Measurements from ENCODE around the gene ADAM19. TPM values are rescaled to one million over a fixed set of nuclear protein-coding genes. Genes with fewer than 3 reads are reported as not detected.

Gene ADAM19
- total RNA-seq, 1 donor from 2014 or later, result 232 TPM

DNA sequence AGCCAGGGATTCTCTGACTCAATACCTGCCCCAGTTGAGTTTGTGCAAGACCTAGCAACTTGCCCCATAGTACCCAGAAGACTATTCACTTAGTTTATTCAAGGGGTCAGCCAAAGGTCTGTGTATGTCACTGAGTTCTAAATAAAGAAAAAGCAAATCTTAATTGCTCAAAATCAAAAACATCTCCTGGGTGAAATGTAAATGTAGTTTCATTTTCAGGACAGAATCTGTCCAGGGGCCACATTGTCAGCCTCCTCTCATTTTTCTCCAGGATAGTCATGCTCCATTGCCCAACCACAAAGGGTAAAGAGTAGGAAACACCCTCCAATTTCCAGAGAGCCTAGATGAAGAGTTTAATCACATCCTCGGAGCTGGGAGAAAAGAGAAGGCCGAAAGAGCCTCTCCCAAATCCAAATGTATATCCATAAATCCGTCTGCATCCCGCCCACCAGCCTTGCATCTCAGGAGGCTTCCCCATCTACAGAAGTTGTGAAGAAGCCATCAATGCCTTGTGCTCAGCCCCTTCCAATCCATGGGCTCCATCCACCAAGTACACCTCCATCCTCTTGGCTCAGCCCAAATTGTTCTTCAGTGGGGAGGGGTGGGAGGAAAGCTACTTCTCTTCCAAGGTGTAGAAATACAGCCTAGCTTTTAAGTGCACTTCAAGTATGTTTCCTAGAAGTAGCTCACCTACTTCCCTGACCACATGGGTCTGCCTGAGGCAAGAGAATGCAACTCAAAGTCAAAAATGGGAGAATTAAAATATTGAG, 26.9 kb downstream of the ADAM19 start:
- Mint-ChIP-seq H3K4me3 (peak overlapping the region; percentile 76), H3K36me3 (ENCODE audit: low read depth) (peaks cover 81% of the 10 kb centered on the region), H3K4me1 (peaks cover 86% of the 10 kb centered on the region), H3K9me3 (peaks cover 7% of the 10 kb centered on the region), H3K27me3 (no peaks in the 10 kb centered on the region), H3K27ac (peak overlapping the region; percentile 97)
- intact Hi-C loops (cut with micrococcal nuclease), result loop anchor here (1.0 kb wide), 1 partner anchor 8 kb away; no protein-coding TSS in a partner anchor
- DNase-seq, result no peak

DNA sequence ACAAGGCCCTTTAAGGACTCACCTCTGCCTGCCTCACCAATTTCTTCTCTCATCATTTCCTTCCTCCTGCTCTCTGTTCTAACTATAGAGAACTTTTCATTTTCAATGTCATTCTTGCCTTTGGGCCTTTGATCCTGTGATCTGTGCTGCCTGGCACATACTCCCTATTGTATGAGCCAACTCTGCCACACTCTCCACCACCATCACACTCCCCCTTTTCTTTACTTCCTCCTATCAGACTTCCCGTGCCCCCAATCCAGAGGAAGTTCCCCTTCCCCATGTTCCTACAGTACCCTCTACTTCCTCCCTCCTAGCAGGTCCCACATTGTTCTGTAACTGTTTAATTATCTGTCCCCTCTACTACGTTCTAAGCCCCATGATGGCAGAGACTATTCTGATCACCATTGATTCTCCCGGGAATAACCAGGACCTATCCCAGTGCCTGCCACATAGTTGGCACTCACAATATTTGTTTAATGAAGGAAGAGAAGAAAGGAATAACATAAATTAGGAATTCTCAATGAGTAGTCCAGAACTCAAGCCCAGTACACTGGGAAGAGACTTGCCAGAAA, 27.5 kb downstream of the ADAM19 start:
- Mint-ChIP-seq H3K27me3 (no peaks in the 10 kb centered on the region), H3K4me3 (peak overlapping the region; percentile 76), H3K4me1 (peaks cover 92% of the 10 kb centered on the region), H3K9me3 (peaks cover 7% of the 10 kb centered on the region), H3K36me3 (ENCODE audit: low read depth) (peaks cover 83% of the 10 kb centered on the region), H3K27ac (peak overlapping the region; percentile 97)
- DNase-seq, result no peak
- intact Hi-C loops (cut with micrococcal nuclease), result loop anchor here (1.0 kb wide), 1 partner anchor 8 kb away; no protein-coding TSS in a partner anchor

- Mint-ChIP-seq H3K27me3 (no peaks in the 10 kb centered on the region), H3K4me3 (peak overlapping the region; percentile 76), H3K27ac (peak overlapping the region; percentile 97), H3K4me1 (peaks cover 94% of the 10 kb centered on the region), H3K9me3 (peaks cover 7% of the 10 kb centered on the region), H3K36me3 (ENCODE audit: low read depth) (peaks cover 75% of the 10 kb centered on the region)
- intact Hi-C loops (cut with micrococcal nuclease), result no loop called here
- no peak for DNase-seq
Observed at GRCh38 chr5:157546456-157547100, 29.0 kb downstream of the ADAM19 start.

- Mint-ChIP-seq H3K27ac (peak overlapping the region; percentile 97), H3K4me1 (peaks cover 97% of the 10 kb centered on the region), H3K36me3 (ENCODE audit: low read depth) (peaks cover 67% of the 10 kb centered on the region), H3K9me3 (peaks cover 7% of the 10 kb centered on the region), H3K4me3 (peak overlapping the region; percentile 76), H3K27me3 (no peaks in the 10 kb centered on the region)
- peak; percentile 68 for DNase-seq
- intact Hi-C loops (cut with micrococcal nuclease), result no loop called here
Observed at GRCh38 chr5:157545610-157546310, 29.8 kb downstream of the ADAM19 start.

- Mint-ChIP-seq H3K9me3 (peaks cover 7% of the 10 kb centered on the region), H3K4me1 (peaks cover 97% of the 10 kb centered on the region), H3K27me3 (no peaks in the 10 kb centered on the region), H3K27ac (peak overlapping the region; percentile 97), H3K36me3 (ENCODE audit: low read depth) (peaks cover 57% of the 10 kb centered on the region), H3K4me3 (peak overlapping the region; percentile 76)
- DNase-seq, result peak; percentile 83
- intact Hi-C loops (cut with micrococcal nuclease), result loop anchor here (5.0 kb wide), 2 partner anchors 192 to 372 kb away; no protein-coding TSS in a partner anchor
Observed at GRCh38 chr5:157544623-157544989, 31.0 kb downstream of the ADAM19 start.

DNA sequence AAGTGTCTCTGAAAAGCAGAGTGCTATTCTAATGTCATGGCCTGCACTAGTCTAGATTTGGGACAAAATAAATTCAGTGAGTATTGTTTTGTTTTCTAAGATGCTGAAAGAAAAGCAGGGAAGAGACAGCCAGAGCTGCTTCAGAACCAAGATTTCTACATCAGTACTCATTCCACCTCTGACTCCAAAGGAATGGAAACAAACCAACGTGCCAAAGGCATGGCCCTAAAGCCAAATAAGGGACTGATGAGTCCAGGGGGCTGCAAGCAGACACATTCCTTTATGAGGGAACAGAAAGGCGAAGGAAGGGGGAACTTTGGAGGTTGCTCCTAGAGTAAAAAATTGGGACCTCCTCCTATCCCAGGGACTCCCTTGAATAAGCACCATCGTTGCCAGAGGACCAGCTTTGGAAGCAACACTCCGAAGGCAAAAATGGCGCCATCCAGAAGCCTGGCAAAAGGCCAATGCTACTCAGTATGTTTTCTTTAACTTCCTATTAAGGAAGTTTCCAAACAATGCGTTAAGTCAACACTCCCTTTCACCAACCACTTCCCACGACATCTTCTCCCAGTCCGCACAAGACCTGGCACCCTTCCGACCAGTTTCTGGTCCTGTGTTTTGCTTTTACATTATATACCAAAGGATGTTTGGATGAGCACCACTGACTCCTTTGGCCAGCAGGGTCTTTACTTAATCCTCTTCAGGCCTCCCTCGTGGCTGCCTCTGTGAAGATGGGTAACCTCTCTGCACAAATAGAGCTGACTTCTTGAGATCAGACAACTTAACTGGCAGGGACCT, 31.6 kb downstream of the ADAM19 start:
- H3K4me3 Mint-ChIP-seq, result peak overlapping the region; percentile 76
- peaks cover 56% of the 10 kb centered on the region for H3K36me3 Mint-ChIP-seq (ENCODE audit: low read depth)
- peaks cover 7% of the 10 kb centered on the region for H3K9me3 Mint-ChIP-seq
- peak overlapping the region; percentile 97 for H3K27ac Mint-ChIP-seq
- H3K4me1 Mint-ChIP-seq, result peaks cover 97% of the 10 kb centered on the region
- DNase-seq, result no peak
- intact Hi-C loops (cut with micrococcal nuclease), result loop anchor here (5.0 kb wide), 2 partner anchors 192 to 372 kb away; no protein-coding TSS in a partner anchor
- H3K27me3 Mint-ChIP-seq, result no peaks in the 10 kb centered on the region

GRCh38 chr5:157542282-157543000, 33.1 kb downstream of the ADAM19 start:
- no peaks in the 10 kb centered on the region for H3K27me3 Mint-ChIP-seq
- intact Hi-C loops (cut with micrococcal nuclease), result loop anchor here (5.0 kb wide), 2 partner anchors 190 to 370 kb away; no protein-coding TSS in a partner anchor
- H3K27ac Mint-ChIP-seq, result peak overlapping the region; percentile 97
- no peak for DNase-seq
- H3K9me3 Mint-ChIP-seq, result no peaks in the 10 kb centered on the region
- H3K4me1 Mint-ChIP-seq, result peaks cover 90% of the 10 kb centered on the region
- H3K4me3 Mint-ChIP-seq, result peak overlapping the region; percentile 32
- peaks cover 51% of the 10 kb centered on the region for H3K36me3 Mint-ChIP-seq (ENCODE audit: low read depth)

DNA sequence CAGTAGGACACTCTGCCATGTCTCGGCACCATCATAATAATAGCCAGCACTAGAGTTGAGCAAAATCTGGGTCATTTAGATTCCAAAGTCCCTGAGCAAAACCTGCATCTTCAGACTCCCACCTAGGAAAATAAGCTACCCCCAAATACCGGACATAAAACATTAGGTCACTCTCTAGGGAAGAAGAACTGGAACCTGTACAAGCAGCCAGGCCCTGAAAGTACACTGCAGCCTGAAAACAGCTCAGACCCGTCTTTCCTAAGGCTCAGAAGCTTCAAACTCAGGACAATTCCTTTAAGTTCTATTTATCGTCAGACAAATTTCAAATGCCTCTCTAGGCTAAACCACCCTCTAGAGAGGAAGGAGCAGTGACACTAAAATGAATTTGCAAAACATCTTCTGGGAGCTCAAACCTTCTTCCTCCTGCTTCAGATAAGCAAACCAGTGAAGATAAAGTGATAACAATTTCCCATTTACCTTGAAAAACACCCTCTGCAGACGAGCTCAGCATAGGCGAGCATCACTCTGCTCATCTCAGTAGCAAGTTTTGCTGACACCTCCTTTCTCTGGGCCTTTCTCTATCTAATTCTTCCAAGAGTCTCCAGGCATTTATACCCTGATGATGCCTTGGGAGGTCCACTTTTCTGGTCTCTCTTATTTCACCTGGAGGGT, 34.0 kb downstream of the ADAM19 start:
- intact Hi-C loops (cut with micrococcal nuclease), result loop anchor here (1.0 to 5.0 kb wide), 7 partner anchors 29 to 369 kb away; partner anchors contain the start of gene THG1L
- DNase-seq, result peak; percentile 84
- H3K27ac Mint-ChIP-seq, result peak overlapping the region; percentile 97
- peaks cover 52% of the 10 kb centered on the region for H3K36me3 Mint-ChIP-seq (ENCODE audit: low read depth)
- H3K9me3 Mint-ChIP-seq, result no peaks in the 10 kb centered on the region
- H3K4me3 Mint-ChIP-seq, result peak overlapping the region; percentile 53
- no peaks in the 10 kb centered on the region for H3K27me3 Mint-ChIP-seq
- H3K4me1 Mint-ChIP-seq, result peaks cover 86% of the 10 kb centered on the region

GRCh38 chr5:157540707-157541446, 34.7 kb downstream of the ADAM19 start:
- intact Hi-C loops (cut with micrococcal nuclease), result loop anchor here (1.0 to 5.0 kb wide), 9 partner anchors 7 to 369 kb away; partner anchors contain the start of gene THG1L
- no peaks in the 10 kb centered on the region for H3K27me3 Mint-ChIP-seq
- H3K9me3 Mint-ChIP-seq, result no peaks in the 10 kb centered on the region
- H3K27ac Mint-ChIP-seq, result peak overlapping the region; percentile 97
- H3K4me1 Mint-ChIP-seq, result peaks cover 79% of the 10 kb centered on the region
- peak overlapping the region; percentile 53 for H3K4me3 Mint-ChIP-seq
- peak; percentile 88 for DNase-seq
- H3K36me3 Mint-ChIP-seq (ENCODE audit: low read depth), result peaks cover 52% of the 10 kb centered on the region

- H3K9me3 Mint-ChIP-seq, result no peaks in the 10 kb centered on the region
- H3K36me3 Mint-ChIP-seq (ENCODE audit: low read depth), result peaks cover 55% of the 10 kb centered on the region
- intact Hi-C loops (cut with micrococcal nuclease), result loop anchor here (1.0 to 5.0 kb wide), 4 partner anchors 8 to 368 kb away; no protein-coding TSS in a partner anchor
- H3K27ac Mint-ChIP-seq, result peak overlapping the region; percentile 97
- H3K4me1 Mint-ChIP-seq, result peaks cover 79% of the 10 kb centered on the region
- H3K4me3 Mint-ChIP-seq, result peak overlapping the region; percentile 53
- DNase-seq, result peak; percentile 66
- H3K27me3 Mint-ChIP-seq, result no peaks in the 10 kb centered on the region
Observed at GRCh38 chr5:157540124-157540523, 35.5 kb downstream of the ADAM19 start.

DNA sequence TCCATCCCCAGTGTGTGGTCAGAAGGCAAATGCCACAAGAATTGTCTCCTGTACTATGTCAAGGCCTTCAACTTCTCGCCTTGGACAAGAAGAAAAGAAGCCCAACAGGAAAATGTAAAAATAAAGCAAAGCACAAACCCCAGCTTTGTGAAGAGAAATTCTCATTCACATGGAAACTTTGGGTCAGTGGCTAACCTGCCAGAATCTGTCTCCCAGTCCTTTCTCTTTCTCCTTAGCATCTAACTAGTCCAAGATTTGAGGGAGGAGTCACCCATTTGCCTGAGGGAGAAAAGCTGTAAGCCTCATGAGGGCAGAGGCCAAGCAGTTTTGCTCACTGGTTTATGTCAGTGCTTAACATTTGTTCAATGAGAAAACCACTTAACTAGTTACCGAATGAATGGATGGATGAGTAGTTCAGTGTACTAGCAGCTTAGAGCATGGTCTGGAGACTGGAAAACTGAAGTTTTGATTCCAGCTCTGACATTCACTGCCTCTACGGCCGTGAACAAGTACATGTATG, 36.0 kb downstream of the ADAM19 start:
- no peak for DNase-seq
- Mint-ChIP-seq H3K4me1 (peaks cover 76% of the 10 kb centered on the region), H3K27me3 (no peaks in the 10 kb centered on the region), H3K9me3 (no peaks in the 10 kb centered on the region), H3K27ac (peak overlapping the region; percentile 97), H3K36me3 (ENCODE audit: low read depth) (peaks cover 58% of the 10 kb centered on the region), H3K4me3 (peak overlapping the region; percentile 53)
- intact Hi-C loops (cut with micrococcal nuclease), result loop anchor here (1.0 to 5.0 kb wide), 5 partner anchors 9 to 367 kb away; no protein-coding TSS in a partner anchor

All from activated CD4-positive, alpha-beta T cell treated with anti-CD3 and anti-CD28 coated beads, Interleukin-2, amount 10 ng/mL, durations not matched to agents 24 days and 14 days (primary cell).